Breast epithelium (tissue), 3 donors: ENCODE measurements around the gene ABHD2.

ENCODE experiments used
- CTCF ChIP-seq, 3 donors: fragments of 450-650 bp; IDR thresholded peaks; one replicate each; pipeline ENCODE4 v1.5.1; 2016 to 2017; ENCODE audit warnings: antibody characterized with exemption in 3 of 3, mild to moderate bottlenecking in 3 of 3, moderate library complexity in 3 of 3
- POLR2A ChIP-seq: fragments of 450-650 bp; IDR thresholded peaks from one replicate; pipeline ENCODE4 v1.6.1; 2016; ENCODE audit warnings: antibody characterized with exemption, mild to moderate bottlenecking, moderate library complexity

GRCh38 chr15:89115547-89115946 is 27.3 kb downstream of the ABHD2 start:
- TF ChIP-seq CTCF (IDR thresholded peaks at IDR 0.05): peak in 1 of 3 donors; percentile 10
- no peak for TF ChIP-seq POLR2A
